Neural cell (in vitro differentiated cells): ENCODE measurements around the gene SNRNP35.

Experiments
- EP300 ChIP-seq: fragments of 450-650 bp; conservative IDR thresholded peaks from 2 replicates; pipeline ENCODE4 v1.6.1; 2014; ENCODE audit warnings: antibody characterized with exemption, mild to moderate bottlenecking, moderate library complexity; ENCODE audit not compliant: poor library complexity, severe bottlenecking
- EZH2 ChIP-seq: fragments of 200-600, 300-800 bp; shearing (Covaris generic), sonication (generic); IDR thresholded peaks from 2 replicates; pipeline ENCODE4 v1.6.1; 2014; ENCODE audit warnings: antibody characterized with exemption, low read length, borderline replicate concordance, mild to moderate bottlenecking; ENCODE audit not compliant: insufficient read depth, poor library complexity, severe bottlenecking
- POLR2AphosphoS5 ChIP-seq: IDR thresholded peaks from 2 replicates; pipeline ENCODE4 v1.6.1; 2012
- RAD21 ChIP-seq: fragments of 450-650 bp; conservative IDR thresholded peaks from 2 replicates; pipeline ENCODE4 v1.6.1; 2014; ENCODE audit warnings: antibody characterized with exemption, mild to moderate bottlenecking, moderate library complexity
- TF ChIP-seq, protein P1 (sequence below): fragments of 450-650 bp; IDR thresholded peaks from 2 replicates; pipeline ENCODE4 v1.5.1; 2014; ENCODE audit warnings: antibody characterized with exemption, mild to moderate bottlenecking, moderate library complexity; ENCODE audit not compliant: poor library complexity, severe bottlenecking

DNA sequence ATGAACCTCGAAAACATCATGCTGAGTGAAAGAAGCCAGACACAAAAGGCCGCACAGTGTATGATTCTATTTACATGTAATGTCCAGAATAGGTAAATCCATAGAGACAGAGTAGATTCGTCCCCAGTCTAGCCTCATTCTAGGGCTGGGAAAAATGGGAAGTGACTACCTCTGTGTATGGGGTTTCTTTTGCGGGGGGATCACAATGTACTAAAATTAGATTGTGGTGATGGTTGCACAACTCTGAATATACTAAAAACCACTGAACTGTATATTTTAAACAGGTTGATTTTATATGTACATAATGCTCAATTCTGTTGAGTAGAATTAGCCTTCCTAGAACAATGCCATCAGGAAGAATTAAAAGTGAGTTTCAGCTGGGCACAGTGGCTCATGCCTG lies 15.2 kb upstream of the SNRNP35 start:
- TF ChIP-seq, protein P1, sequence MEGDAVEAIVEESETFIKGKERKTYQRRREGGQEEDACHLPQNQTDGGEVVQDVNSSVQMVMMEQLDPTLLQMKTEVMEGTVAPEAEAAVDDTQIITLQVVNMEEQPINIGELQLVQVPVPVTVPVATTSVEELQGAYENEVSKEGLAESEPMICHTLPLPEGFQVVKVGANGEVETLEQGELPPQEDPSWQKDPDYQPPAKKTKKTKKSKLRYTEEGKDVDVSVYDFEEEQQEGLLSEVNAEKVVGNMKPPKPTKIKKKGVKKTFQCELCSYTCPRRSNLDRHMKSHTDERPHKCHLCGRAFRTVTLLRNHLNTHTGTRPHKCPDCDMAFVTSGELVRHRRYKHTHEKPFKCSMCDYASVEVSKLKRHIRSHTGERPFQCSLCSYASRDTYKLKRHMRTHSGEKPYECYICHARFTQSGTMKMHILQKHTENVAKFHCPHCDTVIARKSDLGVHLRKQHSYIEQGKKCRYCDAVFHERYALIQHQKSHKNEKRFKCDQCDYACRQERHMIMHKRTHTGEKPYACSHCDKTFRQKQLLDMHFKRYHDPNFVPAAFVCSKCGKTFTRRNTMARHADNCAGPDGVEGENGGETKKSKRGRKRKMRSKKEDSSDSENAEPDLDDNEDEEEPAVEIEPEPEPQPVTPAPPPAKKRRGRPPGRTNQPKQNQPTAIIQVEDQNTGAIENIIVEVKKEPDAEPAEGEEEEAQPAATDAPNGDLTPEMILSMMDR = no peak
- TF ChIP-seq EZH2 (no peak), RAD21 (no peak), EP300 (no peak), POLR2AphosphoS5 (no peak)
